T-cell (primary cell): Measurements from ENCODE around the gene ASCL3. TPM values are rescaled to one million over a fixed set of nuclear protein-coding genes. Genes with fewer than 3 reads are reported as not detected.

Source experiments
- ATAC-seq, 4 experiments: fragments of 200-7000 bp in 3 of 4; fragments of 150-1000 bp in 1 of 4; cut with Tn5 transposase; replicated peaks in 1 of 4; 1 replicate in 3 of 4; 2 replicates in 1 of 4; pipeline ENCODE4 v1.10.0; 2021; ENCODE audit warnings: moderate library complexity in 3 of 4, mild to moderate bottlenecking in 2 of 4, moderate number of reproducible peaks in 1 of 4
- CTCF ChIA-PET, 2 donors: fragments of 300-600 bp; sonication (Branson Sonifier 250); formaldehyde crosslinking; loops; one replicate each; lab custom pipeline; 2022; ENCODE audit warnings: antibody characterized with exemption in 2 of 2; lab: Charles Lee
- POLR2A ChIA-PET, 2 donors: fragments of 300-600 bp; sonication (Branson Sonifier 250); formaldehyde crosslinking; loops; one replicate each; lab custom pipeline; 2022; ENCODE audit warnings: antibody characterized with exemption in 2 of 2; lab: Charles Lee
- DNase-seq, 35 experiments: peaks; one replicate each; pipeline versions ENCODE4 v3.0.0 to v3.0.0-alpha.2; 2013 to 2023
- H3K27ac ChIP-seq: one replicate; pipeline ENCODE4 v1.5.1; 2013; ENCODE audit warnings: low read length
- H3K27me3 ChIP-seq, 2 experiments: replicated peaks in 1 of 2; 1 replicate in 1 of 2; 2 replicates in 1 of 2; pipeline versions ENCODE4 v1.6.1 to v1.7.0; 2013; ENCODE audit warnings: low read length in 1 of 2, mixed read lengths in 1 of 2; ENCODE audit not compliant: control insufficient read depth in 2 of 2, insufficient read depth in 2 of 2; ENCODE audit errors: extremely low read depth in 1 of 2
- H3K36me3 ChIP-seq, 2 donors: 1 replicate in 1 of 2; 2 replicates in 1 of 2; pipeline versions ENCODE4 v1.6.1 to v1.7.0; 2013; ENCODE audit warnings: low read length in 1 of 2; ENCODE audit not compliant: control insufficient read depth in 2 of 2, insufficient read depth in 1 of 2; ENCODE audit errors: extremely low read depth in 1 of 2
- H3K4me1 ChIP-seq, 2 experiments: 1 replicate in 1 of 2; 2 replicates in 1 of 2; pipeline versions ENCODE4 v1.6.1 to v1.7.0; 2013; ENCODE audit warnings: low read length in 2 of 2, mixed read lengths in 1 of 2; ENCODE audit not compliant: insufficient read depth in 2 of 2, control insufficient read depth in 1 of 2; ENCODE audit errors: extremely low read depth in 1 of 2
- H3K4me3 ChIP-seq, 2 donors: 1 replicate in 1 of 2; 2 replicates in 1 of 2; pipeline versions ENCODE4 v1.5.1 to v1.7.0; 2013; ENCODE audit warnings: mild to moderate bottlenecking in 2 of 2, low read length in 1 of 2, moderate library complexity in 1 of 2; ENCODE audit not compliant: control insufficient read depth in 1 of 2; ENCODE audit errors: extremely low read depth in 1 of 2
- H3K9me3 ChIP-seq: 2 replicates; pipeline ENCODE4 v1.7.0; 2013
- H3K27ac Mint-ChIP-seq, 2 donors: one replicate each; pipeline ENCODE4 v1.8.0; 2020 to 2021; ENCODE audit warnings: mild to moderate bottlenecking in 2 of 2, mixed read lengths in 2 of 2
- H3K27me3 Mint-ChIP-seq, 2 donors: one replicate each; pipeline ENCODE4 v1.8.0; 2021 to 2022; ENCODE audit warnings: mixed read lengths in 2 of 2
- H3K36me3 Mint-ChIP-seq: one replicate; pipeline ENCODE4 v1.8.0; 2021; ENCODE audit warnings: mixed read lengths
- H3K4me1 Mint-ChIP-seq, 3 donors: one replicate each; pipeline ENCODE4 v1.8.0; 2020 to 2022; ENCODE audit warnings: mixed read lengths in 3 of 3, mild to moderate bottlenecking in 1 of 3
- H3K4me3 Mint-ChIP-seq, 3 donors: one replicate each; pipeline ENCODE4 v1.8.0; 2020 to 2022; ENCODE audit warnings: mild to moderate bottlenecking in 3 of 3, mixed read lengths in 3 of 3, moderate library complexity in 3 of 3
- H3K9me3 Mint-ChIP-seq, 3 donors: one replicate each; pipeline ENCODE4 v1.8.0; 2020 to 2022; ENCODE audit warnings: mixed read lengths in 3 of 3
- WGBS: methylation state at CpG from one replicate; pipeline ENCODE4 v1.1.5; 2013; ENCODE audit warnings: missing lambda C conversion rate; ENCODE audit not compliant: insufficient coverage; 5-methylcytosine and 5-hydroxymethylcytosine counted together
- total RNA-seq, 35 experiments: library from RNA in 6 of 35; stranded (reverse) in 6 of 35; fragments of 120-200 nt in 1 of 35; gene quantifications; one replicate each; pipeline versions ENCODE4 v1.2.1 to v1.2.4 and lab custom pipeline; 2013 to 2026

Gene ASCL3
- total RNA-seq, 5 donors from 2014 or later (not counting 1 experiment from before 2014, with no cell fraction given), result not detected

DNA sequence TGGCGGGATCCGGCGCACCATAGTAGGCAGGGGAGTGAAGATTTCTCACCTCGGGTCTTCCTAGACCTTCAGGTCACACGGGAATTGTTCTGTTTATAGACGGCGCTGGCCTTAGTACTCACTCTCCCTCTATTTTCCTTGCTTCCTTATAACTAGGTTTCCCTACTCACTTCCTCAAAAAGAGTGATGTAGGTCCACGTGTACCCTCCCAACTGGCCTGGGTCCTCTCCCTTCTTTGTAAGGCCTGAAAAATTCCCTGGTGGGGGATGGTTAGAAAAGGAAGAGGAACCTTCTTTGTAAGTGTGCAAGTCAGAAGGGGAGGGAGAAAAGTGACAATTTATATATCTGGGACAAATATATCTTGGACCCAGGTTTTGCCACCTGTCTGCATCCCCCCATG lies 24.4 kb upstream of the ASCL3 start:
- Histone ChIP-seq H3K27me3 (no peaks in the 10 kb centered on the region), H3K4me3 (no peak overlapping the region), H3K4me1 (peaks cover 14 to 23% of the 10 kb centered on the region in 2 experiments), H3K9me3 (no peaks in the 10 kb centered on the region), H3K27ac (no peak overlapping the region), H3K36me3 (peaks cover 0 to 4% of the 10 kb centered on the region in 2 donors)
- peaks cover 4% of the 10 kb centered on the region for H3K36me3 Mint-ChIP-seq
- no peaks in the 10 kb centered on the region for H3K27me3 Mint-ChIP-seq
- no peak overlapping the region for H3K4me3 Mint-ChIP-seq
- DNase-seq (no peak), ATAC-seq (no peak)
- H3K9me3 Mint-ChIP-seq, result no peaks in the 10 kb centered on the region
- CTCF ChIA-PET, result no interaction called here
- WGBS, result no CpG with 5 or more reads among the region's 8 CpGs
- peaks cover 16 to 22% (median 21%) of the 10 kb centered on the region in 3 donors for H3K4me1 Mint-ChIP-seq
- POLR2A ChIA-PET, result no interaction called here
- no peak overlapping the region for H3K27ac Mint-ChIP-seq

GRCh38 chr11:8964324-8965320 lies 21.8 kb upstream of the ASCL3 start, which contains the start of gene TMEM9B:
Gene TMEM9B (minus strand): TSS chr11:8964442. CDS start chr11:8964313, 129 bp downstream.
- Mint-ChIP-seq H3K27me3 (no peaks in the 10 kb centered on the region), H3K4me3 (peak within 1 kb of the TSS; percentile 91 to 96 (median 94)), H3K27ac (peak within 1 kb of the TSS; percentile 94 to 96), H3K36me3 (peaks cover 4% of the 10 kb centered on the region), H3K9me3 (no peaks in the 10 kb centered on the region), H3K4me1 (peaks cover 25 to 35% (median 32%) of the 10 kb centered on the region in 3 donors)
- ATAC-seq (peak; percentile 85 to 90 (median 88)), DNase-seq (peak; percentile 6 to 81 (median 64))
- Histone ChIP-seq H3K27ac (peak within 1 kb of the TSS; percentile 96), H3K27me3 (no peaks in the 10 kb centered on the region), H3K4me3 (peak within 1 kb of the TSS; percentile 82 to 97), H3K36me3 (peaks cover 3 to 4% of the 10 kb centered on the region in 2 donors), H3K9me3 (no peaks in the 10 kb centered on the region), H3K4me1 (peaks cover 14 to 26% of the 10 kb centered on the region in 2 experiments)
- WGBS, result under 1% methylated on average over 65 of the region's 67 CpGs
- POLR2A ChIA-PET, result interaction anchor here in 1 of 2 donors (1.0 to 1.1 kb wide), 3 partner anchors 11 to 1844 kb away, joined by 3 to 4 read pairs (median 3); partner anchors contain the start of gene ZNF143
- CTCF ChIA-PET, result interaction anchor here (0.5 to 2.2 kb wide), 4 partner anchors 52 to 785 kb away, joined by 3 to 9 read pairs (median 5); partner anchors contain the start of genes RPL27A (in 1 of the 2) and TRIM66 (in 1 of the 2)

GRCh38 chr11:8963569-8964323 lies 20.9 kb upstream of the ASCL3 start:
- POLR2A ChIA-PET, result interaction anchor here in 1 of 2 donors (1.0 to 1.1 kb wide), 3 partner anchors 12 to 1845 kb away, joined by 3 to 4 read pairs (median 3); partner anchors contain the start of gene ZNF143
- peaks cover 14 to 26% of the 10 kb centered on the region in 2 experiments for H3K4me1 ChIP-seq
- peaks cover 3 to 4% of the 10 kb centered on the region in 2 donors for H3K36me3 ChIP-seq
- Mint-ChIP-seq H3K27me3 (no peaks in the 10 kb centered on the region), H3K27ac (peak overlapping the region; percentile 94 to 96), H3K36me3 (peaks cover 3% of the 10 kb centered on the region), H3K4me3 (peak overlapping the region; percentile 91 to 96 (median 94)), H3K4me1 (peaks cover 25 to 38% (median 37%) of the 10 kb centered on the region in 3 donors), H3K9me3 (no peaks in the 10 kb centered on the region)
- ATAC-seq (peak; percentile 84 to 87 (median 84)), DNase-seq (peak in 33 of 35 experiments; percentile 11 to 83 (median 71))
- CTCF ChIA-PET, result interaction anchor here in 1 of 2 donors (0.5 to 2.2 kb wide), 7 partner anchors 49 to 786 kb away, joined by 3 to 7 read pairs (median 3); partner anchors contain the start of genes RPL27A and TRIM66
- 2% methylated on average over 39 of the region's 39 CpGs for WGBS
- no peaks in the 10 kb centered on the region for H3K27me3 ChIP-seq
- H3K9me3 ChIP-seq, result no peaks in the 10 kb centered on the region
- peak overlapping the region; percentile 82 to 97 for H3K4me3 ChIP-seq
- H3K27ac ChIP-seq, result peak overlapping the region; percentile 96

DNA sequence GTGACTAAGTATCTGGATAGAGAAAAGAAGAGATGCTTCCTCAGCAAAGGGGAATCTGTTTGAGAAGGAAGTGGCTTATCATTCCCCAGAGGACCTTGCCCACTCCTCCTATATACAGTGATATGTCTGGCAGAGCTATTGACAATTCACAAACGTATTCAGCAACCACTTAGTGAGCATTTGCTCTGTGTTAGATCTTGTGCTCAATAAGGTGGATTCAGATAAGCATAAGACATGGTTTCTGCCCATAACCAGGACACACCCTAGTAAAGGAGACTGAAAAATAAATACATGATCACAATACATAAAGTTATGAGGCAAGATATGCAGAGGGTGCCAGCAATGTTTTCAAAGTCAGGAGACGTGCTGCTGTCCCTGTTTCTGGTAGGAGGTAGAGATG lies 20.0 kb upstream of the ASCL3 start:
- ChIA-PET POLR2A (interaction anchor here in 1 of 2 donors (0.5 kb wide), 1 partner anchor 499 kb away, joined by 5 read pairs; no protein-coding TSS in a partner anchor), CTCF (interaction anchor here in 1 of 2 donors (1.2 to 2.2 kb wide), 3 partner anchors 49 to 544 kb away, joined by 3 to 7 read pairs (median 7); no protein-coding TSS in a partner anchor)
- ATAC-seq (no peak), DNase-seq (no peak)
- peaks cover 14 to 26% of the 10 kb centered on the region in 2 experiments for H3K4me1 ChIP-seq
- H3K27me3 ChIP-seq, result no peaks in the 10 kb centered on the region
- WGBS, result no CpG with 5 or more reads among the region's 2 CpGs
- peak overlapping the region in 1 of 2 donors; percentile 97 for H3K4me3 ChIP-seq
- peak overlapping the region; percentile 3 for H3K27ac ChIP-seq
- Mint-ChIP-seq H3K36me3 (peaks cover 3% of the 10 kb centered on the region), H3K4me1 (peaks cover 25 to 38% (median 37%) of the 10 kb centered on the region in 3 donors), H3K9me3 (no peaks in the 10 kb centered on the region), H3K27ac (peak overlapping the region; percentile 65 to 96), H3K27me3 (no peaks in the 10 kb centered on the region), H3K4me3 (peak overlapping the region; percentile 91 to 96 (median 94))
- H3K9me3 ChIP-seq, result no peaks in the 10 kb centered on the region
- peaks cover 3% of the 10 kb centered on the region in 2 donors for H3K36me3 ChIP-seq

GRCh38 chr11:8961401-8961800 lies 18.6 kb upstream of the ASCL3 start:
- peaks cover 14 to 26% of the 10 kb centered on the region in 2 experiments for H3K4me1 ChIP-seq
- CTCF ChIA-PET, result interaction anchor here (1.1 to 1.2 kb wide), 4 partner anchors 46 to 545 kb away, joined by 3 to 7 read pairs (median 4); partner anchors contain the start of gene ZNF143 (in 1 of the 2)
- H3K36me3 ChIP-seq, result peaks cover 0 to 8% of the 10 kb centered on the region in 2 donors
- Mint-ChIP-seq H3K4me3 (no peak overlapping the region), H3K27ac (no peak overlapping the region), H3K36me3 (peaks cover 3% of the 10 kb centered on the region), H3K27me3 (no peaks in the 10 kb centered on the region), H3K9me3 (no peaks in the 10 kb centered on the region), H3K4me1 (peaks cover 25 to 45% (median 43%) of the 10 kb centered on the region in 3 donors)
- no peaks in the 10 kb centered on the region for H3K9me3 ChIP-seq
- no CpG with 5 or more reads among the region's 2 CpGs for WGBS
- DNase-seq, result no peak
- POLR2A ChIA-PET, result no interaction called here
- H3K4me3 ChIP-seq, result no peak overlapping the region
- ATAC-seq, result no peak
- no peak overlapping the region for H3K27ac ChIP-seq
- H3K27me3 ChIP-seq, result no peaks in the 10 kb centered on the region
